ENCODE results near the gene ZNF296.

- TF ChIP-seq CTCF (IDR thresholded peaks at IDR 0.05) (no peak), POLR2A (IDR thresholded peaks at IDR 0.05) (no peak)
Observed at GRCh38 chr19:45123440-45123850, 47.2 kb upstream of the ZNF296 start.
